T-helper 1 cell (primary cell): ENCODE data around the gene CFAP97D1.

Source experiments
- DNase-seq, 5 donors: peaks; one replicate each; pipeline ENCODE4 v3.0.0-alpha.2; 2012 to 2020
- total RNA-seq, 4 donors: gene quantifications; one replicate each; lab custom pipeline; 2026; lab: John Stamatoyannopoulos, UW

CFAP97D1 gene
- 0 to 0.54 (median 0.15) reads per million in 4 donors for total RNA-seq

DNA sequence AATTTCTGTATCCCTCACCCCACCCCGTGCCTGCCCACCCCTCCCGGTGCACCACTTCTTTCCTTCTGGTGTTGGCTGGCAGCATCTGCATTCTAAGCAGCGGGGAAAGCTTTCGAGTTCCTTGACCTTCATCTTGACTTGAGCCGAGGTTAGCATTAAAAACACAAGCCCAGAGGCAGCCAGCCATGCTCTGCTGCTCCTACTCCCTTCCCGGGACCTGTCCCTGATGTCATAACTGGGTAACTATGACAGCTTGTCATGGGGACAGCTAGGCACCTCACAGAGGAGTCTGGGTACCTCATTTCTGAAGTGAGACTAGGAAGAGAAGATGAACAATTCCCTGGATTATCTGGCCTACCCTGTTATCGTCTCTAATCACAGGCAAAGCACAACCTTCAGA is at the start of gene CFAP97D1:
CFAP97D1 (plus strand) TSS at position 301 of the 400 bp plus-strand sequence; CDS start at position 329, 28 bp downstream.
- DNase-seq: no peak

GRCh38 chr17:43732958-43733357 is 47.3 kb upstream of the CFAP97D1 start:
- no peak for DNase-seq

DNA sequence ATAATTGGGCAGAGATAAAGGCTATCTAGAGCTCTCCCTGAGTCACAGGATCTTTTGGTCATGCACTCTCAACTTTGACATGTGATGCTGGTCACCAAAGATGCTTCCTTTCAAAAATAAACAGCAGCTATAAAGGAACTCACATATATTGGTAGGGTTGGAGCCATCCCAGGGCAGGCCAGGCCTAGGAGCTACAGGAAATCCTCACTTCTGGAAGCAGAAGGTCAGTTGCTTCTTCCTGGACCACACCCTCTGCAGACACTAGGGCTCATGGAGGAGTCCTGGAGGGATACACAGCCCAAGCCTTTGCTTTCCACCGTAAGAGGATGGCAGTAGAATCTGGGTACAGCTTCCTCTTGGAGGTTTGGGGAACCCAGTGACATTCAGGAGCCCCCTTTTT is 46.3 kb upstream of the CFAP97D1 start:
- DNase-seq: no peak

DNA sequence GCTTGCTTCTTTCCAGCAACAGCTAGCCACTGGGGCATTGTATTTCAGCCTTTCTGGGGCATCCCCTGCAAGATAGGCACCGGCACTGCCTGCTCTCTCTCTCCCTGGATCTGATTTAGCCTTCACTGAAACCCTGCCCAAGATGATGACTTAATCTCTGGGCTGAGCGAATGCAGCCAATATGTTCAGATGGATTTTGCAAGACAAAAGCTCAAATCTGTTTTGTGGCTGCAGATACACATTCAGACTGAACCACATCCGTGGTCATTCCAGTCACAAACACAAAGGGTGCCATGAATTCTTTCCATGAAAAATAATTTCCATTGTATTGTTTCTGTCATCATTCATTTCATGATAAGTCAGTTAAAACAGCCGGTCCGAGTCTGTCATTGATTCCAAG is 45.9 kb upstream of the CFAP97D1 start:
- no peak for DNase-seq

DNA sequence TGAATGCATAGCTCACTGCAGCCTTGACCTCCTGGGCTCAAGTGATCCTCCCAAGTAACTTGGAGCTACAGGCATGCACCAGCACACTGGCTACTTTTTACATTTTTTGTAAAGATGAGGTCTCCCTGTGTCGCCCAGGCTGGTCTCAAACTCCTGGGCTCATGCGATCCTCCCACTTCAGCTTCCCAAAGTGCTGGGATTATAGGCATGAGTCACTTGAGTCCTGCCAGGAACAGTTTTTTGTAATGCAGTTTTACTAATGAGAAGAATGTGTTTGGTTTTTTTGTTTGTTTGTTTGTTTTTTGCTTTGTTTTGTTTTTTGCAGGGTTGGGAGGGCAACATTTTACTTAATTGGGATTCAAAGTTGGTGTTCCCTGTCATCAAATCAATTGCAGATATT is 43.8 kb upstream of the CFAP97D1 start:
- DNase-seq: no peak

DNA sequence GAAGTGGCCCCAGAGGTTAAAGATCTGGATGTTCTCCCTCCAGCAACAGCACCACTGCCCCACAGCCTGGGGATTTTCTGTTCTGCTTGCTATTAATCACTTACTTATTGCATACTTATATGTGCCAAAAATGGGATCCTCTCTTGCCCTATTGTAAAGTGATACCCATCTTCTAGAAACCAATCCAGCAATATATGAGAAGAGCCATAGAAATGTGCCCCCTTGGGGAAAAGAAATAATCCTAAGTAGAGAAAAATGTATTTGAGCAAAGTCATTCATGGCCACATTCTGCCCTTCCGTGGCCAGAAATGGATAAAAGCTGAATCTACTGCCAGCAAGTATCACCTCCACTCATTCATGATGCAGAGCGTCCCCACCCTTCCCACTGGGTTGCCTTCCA is 42.5 kb upstream of the CFAP97D1 start:
- no peak for DNase-seq

DNA sequence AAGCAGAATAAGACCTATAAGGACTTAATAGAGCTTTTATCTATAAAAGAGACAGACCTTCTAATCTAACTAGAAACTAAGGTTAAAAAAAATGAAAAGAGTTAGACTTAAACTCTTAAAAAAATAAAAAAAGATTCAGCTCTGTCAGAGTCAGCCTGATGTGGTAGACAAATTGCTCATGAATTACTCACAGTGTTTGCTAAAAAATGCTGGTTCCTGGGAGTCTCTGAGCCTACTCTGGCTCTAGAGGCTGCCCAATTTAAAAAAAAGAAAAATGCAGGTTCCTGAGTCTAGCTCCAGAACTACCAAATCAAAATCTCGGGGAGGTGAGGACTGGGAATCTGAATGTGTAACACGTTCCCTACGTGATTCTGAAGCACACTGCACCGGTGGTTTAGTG is 39.7 kb upstream of the CFAP97D1 start:
- no peak for DNase-seq

GRCh38 chr17:43741636-43742035 is 38.6 kb upstream of the CFAP97D1 start:
- no peak for DNase-seq

DNA sequence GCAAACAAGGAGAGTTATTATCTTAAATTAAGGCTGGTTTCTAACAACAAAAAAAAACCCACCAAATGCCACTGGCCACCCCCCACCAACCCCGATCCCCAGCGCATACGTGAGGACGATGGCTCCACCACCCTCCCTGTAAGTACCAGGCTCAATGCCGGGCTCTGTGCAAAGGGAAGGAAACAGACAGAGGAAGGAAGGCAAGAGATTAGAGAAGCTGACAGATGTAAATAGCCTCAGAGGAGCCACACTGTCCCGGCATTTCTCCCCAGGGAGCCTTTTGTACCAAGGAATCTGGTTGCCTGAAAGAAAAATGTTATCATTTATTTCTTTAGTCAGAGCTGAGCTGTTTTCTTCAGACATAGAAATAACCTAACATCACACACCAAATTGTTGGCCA is 34.7 kb upstream of the CFAP97D1 start:
- DNase-seq: no peak

- no peak for DNase-seq
Observed at GRCh38 chr17:43750153-43750552, 30.1 kb upstream of the CFAP97D1 start.

DNA sequence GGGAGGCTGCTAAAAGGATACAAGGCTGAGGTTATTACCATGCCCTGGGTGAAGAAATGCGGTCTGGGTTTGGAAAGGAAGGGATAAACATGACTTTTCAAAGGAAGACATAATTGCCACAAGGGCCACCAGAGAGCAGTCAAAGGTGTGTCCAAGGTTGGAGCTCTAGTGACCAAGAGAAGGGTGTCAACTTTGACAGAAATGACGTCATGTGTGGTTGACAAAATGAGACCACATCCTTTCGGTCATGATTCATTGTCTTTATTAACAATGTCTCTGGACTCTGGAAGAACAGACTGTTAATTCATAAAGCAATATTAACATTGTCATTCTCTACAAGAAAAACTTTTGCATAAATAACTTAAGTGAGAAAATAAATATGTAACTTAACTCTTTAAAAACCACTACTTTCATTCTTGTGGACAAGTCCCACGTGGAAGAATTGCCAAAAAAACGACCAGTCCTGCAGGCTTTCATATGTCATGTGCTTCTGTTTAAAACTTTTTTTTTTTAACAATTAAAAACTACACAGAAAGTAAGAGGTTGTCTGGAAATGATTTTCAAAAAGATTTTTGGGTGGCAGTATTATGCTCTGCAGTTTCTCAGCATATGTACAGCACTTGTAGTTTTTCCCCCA is 26.6 kb upstream of the CFAP97D1 start:
- DNase-seq: peak in 1 of 5 donors; percentile 19

GRCh38 chr17:43754947-43755346 is 25.3 kb upstream of the CFAP97D1 start:
- no peak for DNase-seq

DNA sequence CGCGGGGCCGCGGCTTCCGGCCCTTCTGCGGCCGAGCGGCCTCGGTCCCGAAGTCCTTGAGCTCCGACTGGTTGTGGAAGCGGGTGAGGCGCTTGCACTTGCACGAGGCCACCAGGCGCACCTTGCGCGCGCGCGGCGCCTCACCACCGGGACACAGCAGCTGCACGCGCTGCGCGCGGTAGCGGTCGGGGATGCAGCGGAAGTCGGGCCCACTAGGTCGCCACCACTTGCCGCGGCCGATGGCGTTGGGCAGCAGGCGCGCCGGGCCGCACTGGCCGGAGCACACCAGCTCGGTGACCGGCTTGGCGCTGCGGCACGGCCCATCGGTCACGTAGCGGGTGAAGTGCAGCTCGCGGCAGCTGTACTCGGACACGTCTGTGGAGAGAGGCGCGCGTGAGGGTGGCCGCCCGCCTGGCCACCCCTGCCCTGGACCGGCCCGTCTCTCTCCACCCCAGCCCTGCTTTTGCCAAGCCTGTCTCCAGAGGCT is 24.8 kb upstream of the CFAP97D1 start:
- DNase-seq: peak in 1 of 5 donors; percentile 22

GRCh38 chr17:43756201-43756600 is 24.0 kb upstream of the CFAP97D1 start:
- DNase-seq: no peak

DNA sequence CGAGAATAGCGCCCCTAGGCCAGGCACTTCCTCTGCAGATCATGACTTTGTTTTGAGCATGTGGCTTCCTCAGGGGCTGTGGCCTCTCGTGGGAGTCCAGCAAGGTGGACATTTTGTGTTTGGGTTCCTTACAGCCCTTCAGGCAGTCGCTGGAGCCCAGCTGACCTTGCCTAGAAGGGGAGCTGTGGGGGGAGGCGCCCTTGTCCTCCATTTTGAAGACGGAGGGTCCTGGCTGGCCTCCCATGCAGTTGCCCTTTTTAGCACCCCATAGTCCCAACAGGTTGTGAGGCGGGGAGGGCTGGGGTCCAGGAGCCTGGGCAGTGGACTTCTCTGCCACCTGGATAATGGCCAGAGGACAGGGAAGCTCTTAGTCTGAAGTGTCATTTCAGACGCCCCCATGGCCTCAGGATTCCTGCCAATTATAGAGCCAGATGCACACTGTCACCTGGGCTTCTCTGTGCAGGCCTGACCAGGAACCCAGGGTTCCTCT is 23.0 kb upstream of the CFAP97D1 start:
- DNase-seq: no peak

DNA sequence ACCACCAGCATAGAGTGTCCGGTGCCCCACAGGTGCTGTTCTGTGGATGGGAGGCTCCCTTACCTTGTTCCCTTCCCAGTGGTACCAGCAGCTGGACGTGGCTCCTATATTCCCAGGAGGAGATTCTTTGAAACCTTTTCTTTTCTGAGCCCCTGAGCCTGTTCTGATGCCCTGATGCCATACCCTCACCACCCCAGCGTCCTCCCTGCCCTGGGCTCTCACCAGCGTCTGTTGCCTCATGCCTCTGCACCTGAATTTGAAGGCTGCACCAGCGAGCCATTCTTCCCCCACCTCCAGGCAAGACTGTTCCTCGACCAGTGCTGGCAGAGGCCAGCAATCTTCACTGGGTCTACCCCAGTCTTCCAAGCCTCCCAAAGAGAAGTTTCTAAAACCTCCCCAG is 22.1 kb upstream of the CFAP97D1 start:
- DNase-seq: no peak

GRCh38 chr17:43758497-43759174 is 21.6 kb upstream of the CFAP97D1 start, which contains the start of gene SOST:
SOST (minus strand) TSS chr17:43758791; CDS start chr17:43758741, 50 bp downstream.
- DNase-seq: no peak

GRCh38 chr17:43759836-43760235 is 20.4 kb upstream of the CFAP97D1 start:
- no peak for DNase-seq

DNA sequence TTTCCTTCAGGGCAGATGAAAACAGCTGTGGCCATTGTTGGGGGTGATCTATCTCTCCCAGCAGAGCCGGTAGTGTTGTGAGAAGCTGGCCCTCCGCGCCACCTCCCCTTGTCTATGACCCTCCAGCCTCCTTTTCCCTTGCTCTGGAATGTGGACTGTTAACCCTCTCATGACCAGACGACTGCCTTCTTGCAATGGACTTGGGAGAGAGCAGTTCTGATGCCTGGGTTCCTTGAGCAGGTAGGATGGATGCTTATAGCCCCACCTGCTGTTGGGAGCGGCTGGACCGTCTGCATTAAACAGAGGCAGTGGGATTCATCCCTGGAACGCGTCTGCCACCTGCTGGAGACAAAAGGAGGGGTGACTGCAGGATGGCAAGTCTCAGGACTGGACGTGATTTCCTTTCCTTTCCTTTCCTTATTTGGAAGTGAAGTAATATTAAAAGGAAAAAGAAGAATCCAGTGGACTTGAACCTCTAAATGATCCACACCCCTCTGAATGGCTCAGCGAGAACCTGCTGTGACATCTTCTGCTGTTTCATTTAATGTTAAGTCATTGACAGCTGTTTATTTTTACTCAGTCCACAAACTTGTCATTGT is 19.9 kb upstream of the CFAP97D1 start:
- DNase-seq: peak; percentile 64 to 85 (median 81)

GRCh38 chr17:43766413-43767052 is 13.7 kb upstream of the CFAP97D1 start:
- peak in 3 of 5 donors; percentile 15 to 43 (median 29) for DNase-seq

DNA sequence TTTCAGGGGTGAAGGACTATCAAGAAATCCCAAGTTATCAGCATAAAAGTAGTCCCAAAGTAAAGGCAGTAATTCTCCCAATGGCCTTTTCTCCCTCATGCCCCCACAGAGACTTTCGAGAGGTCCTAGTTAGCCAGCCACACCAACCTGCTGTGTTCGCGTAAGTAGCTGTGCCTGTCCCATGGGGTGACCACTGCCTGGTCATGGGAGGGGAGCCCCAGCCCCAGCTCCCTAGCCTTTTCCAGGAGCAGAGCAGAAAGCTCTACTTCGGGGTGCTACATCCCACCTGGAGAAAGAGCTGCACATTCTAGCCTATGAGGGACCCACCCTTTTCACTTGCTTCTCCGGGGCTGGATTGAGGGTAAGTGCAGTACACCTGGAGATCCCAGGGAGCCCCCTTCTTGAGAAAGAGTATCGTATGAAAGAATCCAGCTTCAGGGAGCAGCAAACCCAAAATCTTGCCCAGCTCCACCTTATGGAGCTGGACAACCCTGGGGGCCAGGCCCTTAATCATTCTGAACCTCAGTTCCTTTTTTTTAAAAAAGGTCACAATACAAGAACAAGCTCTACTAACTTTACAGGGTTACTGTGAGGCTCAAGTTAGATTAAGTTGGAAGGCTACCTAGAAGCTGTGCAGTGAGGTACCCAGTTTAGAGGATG is 13.1 kb upstream of the CFAP97D1 start:
- DNase-seq: no peak

- DNase-seq: no peak
Observed at GRCh38 chr17:43767713-43768059, 12.5 kb upstream of the CFAP97D1 start.

DNA sequence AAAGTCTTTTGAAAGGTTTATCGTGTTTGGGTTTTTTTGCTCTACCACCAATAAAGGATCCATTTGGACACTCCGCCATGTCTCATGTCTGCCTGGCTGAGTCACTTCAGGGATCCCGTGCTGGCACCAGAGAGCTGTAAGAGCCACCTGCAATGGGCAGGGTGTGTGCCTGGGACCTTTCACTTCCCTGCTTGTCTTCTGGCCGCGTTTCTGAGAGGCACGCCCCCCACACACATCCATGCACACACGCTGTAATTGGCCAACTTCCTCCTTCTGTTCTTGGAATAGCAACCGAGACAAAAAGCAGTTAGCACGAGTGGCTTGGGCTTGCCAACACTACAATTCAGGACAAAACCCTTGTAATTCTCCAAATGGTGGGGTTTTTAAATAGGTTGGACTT is 11.9 kb upstream of the CFAP97D1 start:
- no peak for DNase-seq
